ENCODE data around the gene ZBTB16. TPM values are rescaled to one million over a fixed set of nuclear protein-coding genes. Genes with fewer than 3 reads are reported as not detected.

Gene ZBTB16
- total RNA-seq, 1 donor from 2014 or later = 52.1 TPM

GRCh38 chr11:114084414-114084813, 24.9 kb downstream of the ZBTB16 start:
- no peak for DNase-seq

- DNase-seq = no peak
These were observed 26.7 kb downstream of the ZBTB16 start for GRCh38 chr11:114085965-114086793.

GRCh38 chr11:114087025-114087424, 27.5 kb downstream of the ZBTB16 start:
- DNase-seq = no peak

- DNase-seq = no peak
These were observed 28.7 kb downstream of the ZBTB16 start for GRCh38 chr11:114088216-114088615.

- DNase-seq = no peak
These were observed 29.3 kb downstream of the ZBTB16 start for GRCh38 chr11:114088836-114089235.

- DNase-seq = no peak
These were observed 30.2 kb downstream of the ZBTB16 start for GRCh38 chr11:114089748-114090147.

GRCh38 chr11:114090225-114090910, 30.9 kb downstream of the ZBTB16 start:
- no peak for DNase-seq

- no peak for DNase-seq
These were observed 31.5 kb downstream of the ZBTB16 start for GRCh38 chr11:114090976-114091375.

- peak; percentile 47 for DNase-seq
These were observed 32.2 kb downstream of the ZBTB16 start for GRCh38 chr11:114091516-114092397.

- DNase-seq = no peak
These were observed 33.0 kb downstream of the ZBTB16 start for GRCh38 chr11:114092478-114092877.

GRCh38 chr11:114092953-114093352, 33.4 kb downstream of the ZBTB16 start:
- DNase-seq = no peak

GRCh38 chr11:114094516-114094915, 35.0 kb downstream of the ZBTB16 start:
- DNase-seq = no peak

- DNase-seq = no peak
These were observed 36.4 kb downstream of the ZBTB16 start for GRCh38 chr11:114095899-114096298.

- DNase-seq = no peak
These were observed 38.3 kb downstream of the ZBTB16 start for GRCh38 chr11:114097832-114098231.

- DNase-seq = no peak
These were observed 39.4 kb downstream of the ZBTB16 start for GRCh38 chr11:114098927-114099326.

GRCh38 chr11:114099392-114100178, 40.1 kb downstream of the ZBTB16 start:
- peak; percentile 49 for DNase-seq

GRCh38 chr11:114102993-114103896, 43.7 kb downstream of the ZBTB16 start:
- no peak for DNase-seq

GRCh38 chr11:114105611-114106010, 46.1 kb downstream of the ZBTB16 start:
- DNase-seq = no peak

- no peak for DNase-seq
These were observed 46.5 kb downstream of the ZBTB16 start for GRCh38 chr11:114106047-114106446.

GRCh38 chr11:114106986-114107385, 47.5 kb downstream of the ZBTB16 start:
- DNase-seq = no peak
